ENCODE data around the gene IL17RD.

Gene IL17RD

DNA sequence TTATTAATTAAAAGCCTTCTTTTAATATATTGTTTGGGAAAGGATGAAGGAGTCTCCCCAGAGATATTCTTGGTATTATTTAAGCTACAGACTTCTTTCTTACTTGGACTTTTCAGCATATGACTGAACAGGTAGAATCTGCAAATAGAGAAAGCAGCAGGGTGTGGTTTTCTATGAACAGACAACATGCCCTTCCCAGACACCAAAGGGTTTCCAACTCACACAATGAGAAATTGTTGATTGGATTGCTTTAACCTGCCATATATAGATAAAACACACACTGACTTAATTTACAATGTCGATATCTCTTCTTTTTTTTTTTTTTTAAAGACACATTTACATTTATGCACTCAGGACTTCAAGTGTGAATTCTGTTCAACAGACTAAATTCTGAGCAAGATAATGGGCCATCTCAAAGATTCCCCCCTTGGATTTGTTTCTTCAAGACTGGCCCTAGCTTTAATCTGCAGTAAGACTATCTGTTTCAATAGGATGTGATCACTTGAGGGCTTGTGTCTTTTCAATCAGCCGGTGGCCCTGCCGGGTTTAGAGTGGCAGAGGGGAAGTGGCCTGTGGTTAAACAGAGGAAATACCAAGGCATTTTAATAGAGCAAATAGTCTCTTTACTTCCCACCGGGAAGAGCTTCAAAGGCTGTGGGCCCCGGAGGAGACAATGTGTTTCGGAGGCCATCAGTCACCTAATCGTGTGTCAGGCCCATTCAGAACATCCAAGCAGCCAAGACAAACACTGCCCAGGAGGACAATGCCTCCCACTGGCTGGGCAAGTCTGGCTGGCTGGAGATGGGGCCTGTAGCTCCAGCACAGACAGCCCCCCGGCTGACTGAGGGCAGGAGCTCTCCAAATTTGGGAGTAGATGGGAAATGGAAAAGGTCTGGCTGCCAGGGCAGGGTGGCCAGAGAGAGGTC is 6.1 kb downstream of the IL17RD start:
- DNase-seq (ENCODE audit: low spot score) = no peak

DNA sequence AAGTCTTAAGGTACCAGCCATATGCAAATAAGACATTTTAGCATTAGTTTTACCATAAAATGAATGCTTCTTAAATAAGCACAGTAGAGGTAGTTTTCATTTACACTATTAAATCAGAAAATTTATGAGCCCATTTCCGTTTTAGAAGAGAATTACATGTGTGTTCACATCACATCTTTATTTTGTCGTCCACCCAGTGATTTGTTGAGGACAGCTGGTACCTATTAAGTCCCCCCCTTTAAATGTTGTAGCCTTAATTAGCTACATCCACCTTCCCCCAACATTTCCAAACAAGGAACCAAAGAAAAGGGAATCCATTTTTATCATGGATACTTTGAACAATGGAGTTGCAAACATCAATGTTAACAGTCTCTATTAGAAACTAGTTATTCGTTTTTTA is 6.8 kb downstream of the IL17RD start:
- no peak for DNase-seq (ENCODE audit: low spot score)

DNA sequence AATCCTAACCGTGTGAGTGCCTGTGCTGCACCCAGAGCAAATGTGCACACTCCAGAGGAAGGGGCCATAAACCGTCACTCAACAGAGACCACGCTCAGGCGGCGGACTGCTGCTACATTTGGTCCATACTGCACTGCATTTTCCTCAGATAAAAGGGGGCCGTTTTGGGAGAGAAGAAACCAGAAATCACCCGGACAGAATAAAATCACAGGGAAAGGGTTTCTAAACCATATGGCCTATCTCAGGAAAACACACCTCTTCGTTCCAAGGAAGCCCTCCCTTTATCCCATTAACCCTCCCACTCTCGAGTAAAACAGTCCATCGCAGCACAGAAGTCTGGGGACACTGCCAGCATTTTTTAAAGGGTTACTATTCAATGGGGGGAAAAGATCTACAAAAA is 7.6 kb downstream of the IL17RD start:
- DNase-seq (ENCODE audit: low spot score) = no peak

GRCh38 chr3:57155310-57155643 is 9.9 kb downstream of the IL17RD start:
- no peak for DNase-seq (ENCODE audit: low spot score)

- DNase-seq (ENCODE audit: low spot score) = no peak
These were observed 10.5 kb downstream of the IL17RD start for GRCh38 chr3:57154470-57155309.

DNA sequence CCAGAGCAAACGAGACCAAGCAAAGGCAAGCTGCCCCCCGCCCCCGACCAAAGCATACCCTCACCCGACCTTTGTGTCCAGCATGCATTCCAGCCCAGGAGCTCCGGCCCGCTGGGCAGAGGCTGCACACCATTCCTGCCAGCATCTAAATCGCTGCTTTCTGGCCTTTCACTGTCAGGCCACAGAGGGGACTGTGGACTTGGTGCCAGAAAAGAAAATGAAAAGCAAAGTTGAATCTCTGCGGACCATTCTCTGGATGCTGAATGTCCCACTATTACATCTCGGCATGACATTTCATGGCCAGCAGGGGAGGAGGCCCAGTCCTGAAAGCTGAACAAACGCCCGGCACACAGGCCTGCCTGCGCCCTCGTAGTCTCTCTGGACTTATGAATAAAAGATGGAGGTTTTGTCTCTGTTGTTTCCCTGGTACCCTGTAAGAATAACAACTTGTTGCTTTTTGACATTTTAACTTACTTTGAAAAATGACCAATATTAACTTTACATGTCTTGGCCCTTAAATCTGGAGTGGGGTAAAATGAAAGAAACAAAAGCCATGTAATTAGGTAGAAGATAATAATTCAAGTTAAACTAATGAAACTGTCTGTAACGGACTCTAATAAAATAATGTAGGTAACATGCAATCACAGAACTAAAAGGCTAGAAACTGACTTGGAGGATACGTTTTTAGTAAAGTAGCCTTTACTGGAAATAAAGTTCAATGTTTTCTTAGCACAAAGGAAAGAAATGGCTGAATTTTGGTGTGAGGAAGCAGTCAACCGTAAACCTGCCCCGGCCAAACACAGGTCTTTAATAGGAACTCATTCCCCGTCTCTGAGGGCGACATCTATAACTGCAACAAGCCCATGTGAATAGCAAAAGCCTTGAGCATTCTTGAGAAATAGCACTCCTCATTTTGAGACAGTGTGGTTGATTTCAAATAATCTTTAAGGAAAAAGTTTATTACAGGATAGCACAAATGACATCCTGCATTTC is 12.7 kb downstream of the IL17RD start:
- DNase-seq (ENCODE audit: low spot score) = no peak

GRCh38 chr3:57151749-57152148 is 13.4 kb downstream of the IL17RD start:
- DNase-seq (ENCODE audit: low spot score) = no peak

DNA sequence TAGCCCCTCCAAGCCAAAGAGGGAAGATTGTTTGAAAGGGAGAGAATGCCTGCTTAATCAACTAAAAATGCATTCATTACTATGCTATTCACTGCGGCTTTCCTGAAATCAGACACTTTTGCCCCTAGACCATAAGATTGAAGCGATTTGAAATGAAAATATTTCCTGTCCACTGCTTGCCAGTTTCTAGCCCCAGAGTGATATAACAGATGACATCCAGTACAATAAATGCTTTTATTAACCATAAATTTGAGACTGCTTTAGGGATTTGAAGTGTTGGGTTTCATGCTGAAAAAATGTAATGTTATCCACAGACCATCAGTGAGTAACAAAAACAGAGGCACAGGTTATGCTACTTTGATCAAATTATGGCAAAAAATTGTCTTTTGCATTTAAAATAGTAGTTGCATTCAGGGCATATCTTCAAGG is 14.1 kb downstream of the IL17RD start:
- no peak for DNase-seq (ENCODE audit: low spot score)

DNA sequence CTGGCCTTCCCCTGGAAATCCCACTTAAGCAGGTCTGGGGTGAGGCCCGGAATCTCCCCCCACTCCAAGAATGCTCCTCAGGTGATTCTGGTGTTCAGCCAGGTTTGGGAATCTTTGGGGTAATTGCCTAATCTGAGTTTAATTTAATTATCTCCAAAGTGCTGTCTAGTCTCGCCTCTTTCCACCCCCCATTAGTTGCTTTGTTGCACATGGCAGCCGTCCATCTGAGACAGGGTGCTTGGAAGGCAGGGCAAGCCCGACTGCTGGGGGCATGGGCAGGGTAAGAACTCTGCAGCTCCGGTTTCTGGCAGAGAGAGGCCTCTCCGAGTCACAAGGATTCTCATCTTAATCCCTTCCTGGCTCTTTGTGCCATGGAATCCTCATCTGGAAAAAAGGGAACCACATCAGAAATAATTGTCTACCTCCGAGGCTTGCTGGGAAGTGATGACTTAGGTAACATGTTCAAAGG is 15.0 kb downstream of the IL17RD start:
- DNase-seq (ENCODE audit: low spot score) = no peak

DNA sequence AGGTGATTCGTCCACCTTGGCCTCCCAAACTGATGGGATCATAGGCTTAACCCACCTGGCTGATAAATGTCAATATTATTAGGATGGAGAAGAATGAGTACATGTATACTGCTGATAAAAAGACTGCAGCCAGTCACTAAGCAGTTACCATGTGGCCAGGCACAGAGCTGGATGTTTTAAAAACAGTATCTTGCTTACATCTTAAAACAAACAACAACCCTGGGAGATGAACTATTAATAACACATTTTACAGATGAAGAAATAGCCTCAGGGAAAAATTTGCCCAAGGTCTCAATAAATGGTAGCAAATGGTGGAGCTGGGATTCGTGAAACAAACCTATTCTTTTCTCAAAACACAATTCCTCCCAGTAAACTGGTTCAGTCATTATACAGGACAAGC is 18.1 kb downstream of the IL17RD start:
- DNase-seq (ENCODE audit: low spot score) = no peak

GRCh38 chr3:57145852-57146251 is 19.3 kb downstream of the IL17RD start:
- no peak for DNase-seq (ENCODE audit: low spot score)

DNA sequence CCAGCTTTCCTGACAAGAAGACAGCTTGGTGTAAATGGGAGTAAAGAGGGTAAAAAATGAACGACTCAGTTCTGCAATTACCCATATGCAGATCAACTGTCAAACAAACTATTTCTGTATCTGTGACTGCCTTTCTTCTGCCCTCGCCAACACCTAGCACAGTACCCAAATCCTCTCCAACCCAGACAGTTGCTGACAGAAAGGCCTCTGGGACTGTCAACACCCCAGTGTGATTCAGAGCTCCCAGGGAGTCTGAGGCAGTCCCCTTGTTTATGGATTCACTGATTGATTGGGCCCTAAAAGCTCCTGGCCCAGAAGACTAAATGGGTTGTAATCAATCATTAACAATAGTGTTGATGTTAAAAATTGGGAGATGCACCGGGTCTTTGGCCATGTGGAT is 20.2 kb downstream of the IL17RD start:
- DNase-seq (ENCODE audit: low spot score) = no peak

GRCh38 chr3:57143886-57144459 is 21.2 kb downstream of the IL17RD start:
- DNase-seq (ENCODE audit: low spot score) = no peak

- DNase-seq (ENCODE audit: low spot score) = no peak
These were observed 22.8 kb downstream of the IL17RD start for GRCh38 chr3:57142411-57142723.

GRCh38 chr3:57141719-57142410 is 23.3 kb downstream of the IL17RD start:
- no peak for DNase-seq (ENCODE audit: low spot score)

GRCh38 chr3:57140894-57141293 is 24.3 kb downstream of the IL17RD start:
- no peak for DNase-seq (ENCODE audit: low spot score)

GRCh38 chr3:57135964-57136719 is 29.0 kb downstream of the IL17RD start:
- DNase-seq (ENCODE audit: low spot score) = no peak

- no peak for DNase-seq (ENCODE audit: low spot score)
These were observed 32.0 kb downstream of the IL17RD start for GRCh38 chr3:57133157-57133556.

DNA sequence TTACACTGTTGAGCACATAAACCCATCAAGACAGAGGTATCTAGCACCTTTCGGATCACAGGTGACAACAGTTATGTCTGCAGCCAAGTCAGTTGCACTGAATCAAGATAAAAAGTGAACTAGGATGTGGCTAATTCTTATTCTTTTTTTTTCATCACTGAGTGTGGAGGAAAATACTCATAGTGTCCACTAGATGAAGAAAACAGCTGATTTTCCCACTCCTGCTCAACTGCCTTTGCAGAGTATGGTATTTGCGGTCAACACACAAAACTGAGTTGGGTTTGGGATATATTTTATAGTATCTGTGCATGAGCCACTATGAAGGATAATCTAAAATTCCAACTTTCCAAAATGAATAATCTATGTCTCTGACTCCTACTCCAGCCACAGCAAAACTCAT is 32.5 kb downstream of the IL17RD start:
- no peak for DNase-seq (ENCODE audit: low spot score)

DNA sequence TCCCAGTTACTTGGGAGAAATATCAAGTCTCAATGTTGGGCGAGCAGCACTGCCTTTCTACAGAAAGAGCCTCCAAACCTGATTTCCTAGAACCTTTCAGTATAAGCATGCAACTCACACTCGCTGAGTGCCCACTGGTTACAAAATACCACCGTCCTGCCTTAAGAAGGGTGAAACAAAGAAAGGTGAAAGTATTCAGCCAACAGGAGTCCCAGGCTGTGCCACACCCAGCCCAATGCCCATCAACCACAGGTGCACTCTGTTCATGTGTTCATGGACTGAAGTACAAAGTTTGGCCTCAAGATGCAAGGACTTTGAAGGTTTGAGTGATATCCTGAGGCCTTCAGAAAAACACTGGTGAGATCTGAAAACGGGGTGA is 34.0 kb downstream of the IL17RD start:
- DNase-seq (ENCODE audit: low spot score) = no peak
